Loucy (cell line): Measurements from ENCODE around the gene PLAC9.

Source experiments
- H2AFZ ChIP-seq: fragments of 200-600 bp; sonication (generic); 2 replicates; pipeline ENCODE4 v1.6.0; 2016; ENCODE audit warnings: antibody characterized with exemption, mild to moderate bottlenecking, low read length, moderate library complexity
- H3F3A ChIP-seq: fragments of 200-600 bp; 2 replicates; pipeline ENCODE4 v1.6.0; 2016; ENCODE audit warnings: antibody characterized with exemption, low read depth, mild to moderate bottlenecking
- H3K27me3 ChIP-seq: fragments of 200-600 bp; sonication (generic); 2 replicates; pipeline ENCODE4 v1.6.1; 2014; ENCODE audit warnings: low read length, mild to moderate bottlenecking; ENCODE audit not compliant: insufficient read depth, poor library complexity, severe bottlenecking
- H3K36me3 ChIP-seq: fragments of 200-600 bp; sonication (generic); 2 replicates; pipeline ENCODE4 v1.6.1; 2016; ENCODE audit warnings: low read length; ENCODE audit not compliant: insufficient read depth
- H3K4me1 ChIP-seq: fragments of 200-600 bp; sonication (generic); 2 replicates; pipeline ENCODE4 v1.5.1; 2014; ENCODE audit warnings: low read length, mild to moderate bottlenecking; ENCODE audit not compliant: insufficient read depth, poor library complexity, severe bottlenecking
- H3K4me2 ChIP-seq: fragments of 200-600 bp; sonication (generic); 2 replicates; pipeline ENCODE4 v1.6.0; 2014; ENCODE audit warnings: antibody characterized with exemption, low read length, low read depth, mild to moderate bottlenecking; ENCODE audit not compliant: poor library complexity, severe bottlenecking
- H3K4me3 ChIP-seq: fragments of 200-600 bp; sonication (generic); 2 replicates; pipeline ENCODE4 v1.5.1; 2014; ENCODE audit warnings: low read length, mild to moderate bottlenecking, mixed read lengths; ENCODE audit not compliant: poor library complexity, severe bottlenecking
- H3K79me2 ChIP-seq: fragments of 200-600 bp; sonication (generic); 2 replicates; pipeline ENCODE4 v1.6.1; 2014; ENCODE audit warnings: low read length; ENCODE audit not compliant: insufficient read depth
- H3K9ac ChIP-seq: fragments of 200-600 bp; sonication (generic); 2 replicates; pipeline ENCODE4 v1.6.0; 2014; ENCODE audit warnings: mild to moderate bottlenecking, low read depth, low read length, moderate library complexity; ENCODE audit not compliant: poor library complexity, severe bottlenecking
- H3K9me2 ChIP-seq: fragments of 200-600 bp; sonication (generic); replicated peaks from 2 replicates; pipeline ENCODE4 v1.6.1; 2016; ENCODE audit warnings: low read depth, low read length, mixed read lengths
- H3K9me3 ChIP-seq: fragments of 200-600 bp; sonication (generic); 2 replicates; pipeline ENCODE4 v1.6.1; 2014; ENCODE audit warnings: mild to moderate bottlenecking, antibody characterized with exemption, low read length, low read depth; ENCODE audit not compliant: insufficient read depth
- H4K20me1 ChIP-seq: fragments of 200-600 bp; sonication (generic); 2 replicates; pipeline ENCODE4 v1.6.0; 2014; ENCODE audit warnings: antibody characterized with exemption, low read length, mild to moderate bottlenecking; ENCODE audit not compliant: insufficient read depth, poor library complexity, severe bottlenecking
- CTCF ChIP-seq: fragments of 200-600 bp; sonication (generic); conservative IDR thresholded peaks from 2 replicates; pipeline ENCODE4 v1.5.1; 2014; ENCODE audit warnings: mild to moderate bottlenecking, antibody characterized with exemption, low read length
- EZH2phosphoT487 ChIP-seq: fragments of 200-600 bp; IDR thresholded peaks from 2 replicates; pipeline ENCODE4 v1.6.1; 2018; ENCODE audit warnings: antibody characterized with exemption, mild to moderate bottlenecking, moderate library complexity, borderline replicate concordance

Gene PLAC9

DNA sequence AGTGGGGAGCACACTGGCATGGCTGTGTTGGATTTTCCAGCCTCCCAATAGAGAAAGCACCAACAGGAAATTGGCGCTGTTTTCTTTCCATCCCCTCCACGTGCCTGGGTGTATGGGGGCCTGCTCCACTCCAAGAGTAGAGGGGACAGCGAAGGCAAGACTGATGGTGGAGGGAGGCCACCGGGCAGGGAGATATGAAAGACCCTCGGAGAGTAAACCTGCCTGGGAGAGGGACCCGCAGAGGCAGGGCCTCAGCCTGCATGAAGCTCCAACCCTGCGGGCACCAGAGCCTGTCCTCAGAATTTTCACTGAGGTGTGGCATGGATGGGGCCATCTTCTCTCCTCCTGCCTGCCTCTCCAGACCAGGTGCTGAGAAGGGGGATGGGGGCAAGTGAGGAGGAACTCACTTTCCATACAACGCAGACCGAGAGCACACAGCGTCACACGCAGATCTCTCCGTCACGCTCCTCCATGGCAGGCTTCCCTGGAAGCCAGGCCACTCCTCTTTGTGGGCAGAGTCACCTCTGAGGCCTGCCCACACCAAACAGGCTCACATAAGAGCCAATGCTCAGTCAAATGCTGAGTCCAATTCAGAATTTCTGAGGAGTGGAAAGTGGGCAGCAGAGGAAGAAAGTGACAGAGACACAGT, 54.0 kb downstream of the PLAC9 start:
- H3K4me1 ChIP-seq = peaks cover 38% of the 10 kb centered on the region
- no peaks in the 10 kb centered on the region for H3F3A ChIP-seq
- H4K20me1 ChIP-seq = no peaks in the 10 kb centered on the region
- H3K27me3 ChIP-seq = no peaks in the 10 kb centered on the region
- no peaks in the 10 kb centered on the region for H3K9me2 ChIP-seq
- peak overlapping the region; percentile 50 for H3K9ac ChIP-seq
- H3K4me3 ChIP-seq = peak overlapping the region; percentile 54
- H2AFZ ChIP-seq = no peak overlapping the region
- H3K36me3 ChIP-seq = no peaks in the 10 kb centered on the region; the same call in 1 of the 2 replicates
- peaks cover 83% of the 10 kb centered on the region for H3K79me2 ChIP-seq
- peak overlapping the region; percentile 70 for H3K4me2 ChIP-seq
- H3K9me3 ChIP-seq = no peaks in the 10 kb centered on the region
- no peak for TF ChIP-seq CTCF
- TF ChIP-seq EZH2phosphoT487 = no peak

- Histone ChIP-seq H3K9me2 (no peaks in the 10 kb centered on the region), H3K36me3 (no peaks in the 10 kb centered on the region; the same call in 1 of the 2 replicates), H3K27me3 (no peaks in the 10 kb centered on the region), H3K9ac (peak overlapping the region; percentile 50), H3K4me3 (peak overlapping the region; percentile 54), H3K4me2 (peak overlapping the region; percentile 70), H3K79me2 (peaks cover 83% of the 10 kb centered on the region), H2AFZ (no peak overlapping the region), H3K9me3 (no peaks in the 10 kb centered on the region), H3K4me1 (peaks cover 38% of the 10 kb centered on the region), H3F3A (no peaks in the 10 kb centered on the region), H4K20me1 (no peaks in the 10 kb centered on the region)
- TF ChIP-seq EZH2phosphoT487 = no peak
- no peak for TF ChIP-seq CTCF
Measured at GRCh38 chr10:80187060-80187459, 54.5 kb downstream of the PLAC9 start.

- TF ChIP-seq CTCF (no peak), EZH2phosphoT487 (no peak)
- no peaks in the 10 kb centered on the region for H3K9me2 ChIP-seq
- H3K79me2 ChIP-seq = peaks cover 85% of the 10 kb centered on the region
- H3K4me1 ChIP-seq = peaks cover 38% of the 10 kb centered on the region
- H4K20me1 ChIP-seq = no peaks in the 10 kb centered on the region
- H3K4me3 ChIP-seq = peak overlapping the region; percentile 54
- H3K9me3 ChIP-seq = no peaks in the 10 kb centered on the region
- no peaks in the 10 kb centered on the region for H3K27me3 ChIP-seq
- peak overlapping the region; percentile 50 for H3K9ac ChIP-seq
- peak overlapping the region; percentile 58; the same call in 1 of the 2 replicates for H2AFZ ChIP-seq
- no peaks in the 10 kb centered on the region for H3F3A ChIP-seq
- H3K4me2 ChIP-seq = peak overlapping the region; percentile 70
- H3K36me3 ChIP-seq = no peaks in the 10 kb centered on the region; the same call in 1 of the 2 replicates
Measured at GRCh38 chr10:80187465-80188409, 55.2 kb downstream of the PLAC9 start.
